DND-41 (cell line): ENCODE results near the gene RABGAP1.

ENCODE experiments used
- ATAC-seq: fragments of 200-7000 bp; cut with Tn5 transposase; 3 replicates; pipeline ENCODE4 v1.9.1; 2021; ENCODE audit warnings: low read depth; ENCODE audit not compliant: insufficient read depth
- DNase-seq: peaks from one replicate; pipeline ENCODE4 v3.0.0-alpha.2; 2020
- H2AFZ ChIP-seq: 2 replicates; pipeline ENCODE4 v1.6.0; 2012; ENCODE audit warnings: low read depth, low read length
- H3K27ac ChIP-seq: 2 replicates; pipeline ENCODE4 v1.5.1; 2012; ENCODE audit warnings: low read length, inconsistent platforms
- H3K27me3 ChIP-seq: fragments of 200-600 bp; sonication (generic); 2 replicates; pipeline ENCODE4 v1.6.0; 2012; ENCODE audit warnings: low read length, mild to moderate bottlenecking, inconsistent platforms; ENCODE audit not compliant: insufficient read depth, poor library complexity
- H3K36me3 ChIP-seq: 2 replicates; pipeline ENCODE4 v1.5.1; 2012; ENCODE audit warnings: low read length, inconsistent platforms; ENCODE audit not compliant: insufficient read depth
- H3K4me1 ChIP-seq: 2 replicates; pipeline ENCODE4 v1.5.1; 2012; ENCODE audit warnings: mild to moderate bottlenecking, low read length; ENCODE audit not compliant: insufficient read depth
- H3K4me2 ChIP-seq: 2 replicates; pipeline ENCODE4 v1.6.0; 2012; ENCODE audit warnings: mild to moderate bottlenecking, moderate library complexity, low read length, inconsistent platforms; ENCODE audit not compliant: insufficient read depth
- H3K4me3 ChIP-seq, 2 experiments: fragments of 200-600 bp in 1 of 2; shearing (Covaris generic) in 1 of 2; 2 replicates each; pipeline ENCODE4 v1.5.1; 2012 to 2016; ENCODE audit warnings: inconsistent platforms in 2 of 2, low read length in 2 of 2, mild to moderate bottlenecking in 2 of 2, low read depth in 1 of 2, moderate library complexity in 1 of 2
- H3K79me2 ChIP-seq: 2 replicates; pipeline ENCODE4 v1.6.0; 2012; ENCODE audit warnings: low read length, inconsistent platforms; ENCODE audit not compliant: insufficient read depth
- H3K9ac ChIP-seq: 2 replicates; pipeline ENCODE4 v1.6.0; 2012; ENCODE audit warnings: low read depth, mild to moderate bottlenecking, inconsistent platforms, low read length, moderate library complexity
- H3K9me3 ChIP-seq: 2 replicates; pipeline ENCODE4 v1.5.1; 2012; ENCODE audit warnings: low read length, moderate library complexity, mild to moderate bottlenecking, inconsistent platforms; ENCODE audit not compliant: insufficient read depth, severe bottlenecking
- H4K20me1 ChIP-seq: 2 replicates; pipeline ENCODE4 v1.6.0; 2012; ENCODE audit warnings: low read length; ENCODE audit not compliant: insufficient read depth
- CTCF ChIP-seq: IDR thresholded peaks from 2 replicates; pipeline ENCODE4 v1.5.1; 2012; ENCODE audit warnings: borderline replicate concordance, low read length, moderate library complexity, mild to moderate bottlenecking; ENCODE audit not compliant: poor library complexity, severe bottlenecking; ENCODE audit errors: extremely low read depth
- EZH2 ChIP-seq: IDR thresholded peaks from 3 replicates; pipeline ENCODE4 v1.6.1; 2012; ENCODE audit warnings: borderline replicate concordance, low read depth, mild to moderate bottlenecking, moderate library complexity, low read length, inconsistent platforms; ENCODE audit not compliant: severe bottlenecking

Gene RABGAP1

DNA sequence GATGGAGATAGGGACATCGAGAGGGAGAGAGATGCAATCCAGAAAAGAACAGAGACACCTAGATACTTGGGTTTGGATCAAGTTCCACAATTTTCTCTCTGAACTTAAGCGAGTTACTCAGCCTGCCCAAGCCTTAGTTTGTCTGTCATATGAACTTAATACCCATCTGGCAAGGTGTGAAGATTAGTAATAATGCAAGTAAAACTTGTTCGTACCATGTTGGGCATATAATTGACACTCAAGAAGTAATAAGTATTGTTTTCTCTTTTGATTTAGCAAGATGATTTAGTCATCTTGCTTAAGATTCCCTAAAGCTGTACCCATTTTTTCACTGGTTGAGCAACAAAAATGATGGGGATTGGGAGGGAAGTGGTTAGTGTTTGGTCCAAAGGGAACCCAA is 7.5 kb downstream of the RABGAP1 start:
- ATAC-seq (no peak), DNase-seq (no peak)
- TF ChIP-seq EZH2, result no peak
- TF ChIP-seq CTCF, result no peak
- Histone ChIP-seq H3K4me1 (peaks cover 9% of the 10 kb centered on the region; the same call in 1 of the 2 replicates), H4K20me1 (peaks cover 8% of the 10 kb centered on the region; the same call in 1 of the 2 replicates), H2AFZ (no peak overlapping the region), H3K4me3 (no peak overlapping the region), H3K27me3 (no peaks in the 10 kb centered on the region), H3K4me2 (no peak overlapping the region), H3K9ac (no peak overlapping the region), H3K9me3 (no peaks in the 10 kb centered on the region), H3K36me3 (no peaks in the 10 kb centered on the region), H3K27ac (no peak overlapping the region), H3K79me2 (peaks cover 88% of the 10 kb centered on the region)

DNA sequence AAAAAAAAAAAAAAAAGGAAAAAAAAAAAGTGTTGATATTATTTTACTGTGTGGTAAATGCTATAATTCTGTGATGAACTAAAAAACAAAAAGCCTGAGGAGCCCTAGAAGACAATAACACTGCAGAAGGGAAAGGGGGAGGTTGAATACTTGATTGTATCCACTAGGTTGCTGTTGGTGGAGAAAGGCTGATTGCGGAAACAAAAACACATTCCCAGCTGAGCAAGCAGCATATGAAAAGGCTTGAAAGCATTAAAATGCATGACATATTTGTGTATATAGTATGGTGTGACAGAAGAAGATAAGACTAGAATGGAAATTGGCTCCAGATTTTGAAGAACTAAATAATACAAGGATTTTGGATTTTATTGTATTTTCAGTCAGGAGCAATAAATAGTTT is 8.9 kb downstream of the RABGAP1 start:
- no peak for DNase-seq
- Histone ChIP-seq H4K20me1 (peaks cover 8% of the 10 kb centered on the region; the same call in 1 of the 2 replicates), H3K9ac (no peak overlapping the region), H3K36me3 (no peaks in the 10 kb centered on the region), H3K79me2 (peaks cover 88% of the 10 kb centered on the region), H3K9me3 (no peaks in the 10 kb centered on the region), H3K27me3 (no peaks in the 10 kb centered on the region), H2AFZ (no peak overlapping the region), H3K4me3 (no peak overlapping the region), H3K4me2 (no peak overlapping the region), H3K27ac (no peak overlapping the region), H3K4me1 (peaks cover 6% of the 10 kb centered on the region; the same call in 1 of the 2 replicates)
- ATAC-seq, result no peak
- no peak for TF ChIP-seq CTCF
- no peak for TF ChIP-seq EZH2

GRCh38 chr9:122950263-122950662 is 9.4 kb downstream of the RABGAP1 start:
- no peak overlapping the region for H3K9ac ChIP-seq
- no peak overlapping the region for H3K4me2 ChIP-seq
- no peak overlapping the region for H2AFZ ChIP-seq
- peaks cover 8% of the 10 kb centered on the region; the same call in 1 of the 2 replicates for H4K20me1 ChIP-seq
- H3K36me3 ChIP-seq, result no peaks in the 10 kb centered on the region
- no peak overlapping the region for H3K4me3 ChIP-seq
- no peak overlapping the region for H3K27ac ChIP-seq
- no peak for TF ChIP-seq EZH2
- no peak for TF ChIP-seq CTCF
- peaks cover 88% of the 10 kb centered on the region for H3K79me2 ChIP-seq
- H3K27me3 ChIP-seq, result no peaks in the 10 kb centered on the region
- H3K4me1 ChIP-seq, result peaks cover 3% of the 10 kb centered on the region; the same call in 1 of the 2 replicates
- ATAC-seq (no peak), DNase-seq (no peak)
- no peaks in the 10 kb centered on the region for H3K9me3 ChIP-seq

DNA sequence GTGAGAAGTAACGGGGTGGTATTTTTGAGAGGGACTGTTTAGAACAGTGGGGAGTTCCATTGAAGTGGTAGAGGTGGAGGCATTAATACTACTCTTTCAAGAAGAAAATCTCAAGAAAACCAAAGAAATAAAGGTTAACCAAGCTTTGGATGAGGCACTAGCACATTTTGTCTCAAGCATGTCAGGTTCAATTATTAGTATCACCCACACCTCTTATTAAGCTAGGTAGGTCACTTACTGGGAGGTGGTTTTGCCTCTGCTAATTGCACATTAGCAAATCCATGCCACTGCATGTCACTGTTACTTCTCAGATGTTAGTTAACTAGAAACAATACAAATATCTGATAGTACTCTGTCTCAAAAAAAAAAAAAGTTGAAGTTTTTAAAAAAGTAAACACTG is 10.2 kb downstream of the RABGAP1 start:
- DNase-seq (no peak), ATAC-seq (no peak)
- no peak overlapping the region for H3K4me2 ChIP-seq
- H3K27ac ChIP-seq, result no peak overlapping the region
- H2AFZ ChIP-seq, result no peak overlapping the region
- TF ChIP-seq CTCF (no peak), EZH2 (no peak)
- H3K9me3 ChIP-seq, result no peaks in the 10 kb centered on the region
- H3K4me1 ChIP-seq, result no peaks in the 10 kb centered on the region
- H3K9ac ChIP-seq, result no peak overlapping the region
- H4K20me1 ChIP-seq, result peaks cover 8% of the 10 kb centered on the region; the same call in 1 of the 2 replicates
- H3K4me3 ChIP-seq, result no peak overlapping the region
- no peaks in the 10 kb centered on the region for H3K36me3 ChIP-seq
- peaks cover 88% of the 10 kb centered on the region for H3K79me2 ChIP-seq
- no peaks in the 10 kb centered on the region for H3K27me3 ChIP-seq
